ENCODE data around the gene CD8B2.
"Not testable (repeated sequence)": the region's sequence is repeated elsewhere in the genome, so short reads cannot be mapped to it uniquely, and the experiment has no call there.

GRCh38 chr2:106487386-106488191, 425 bp downstream of the CD8B2 start:
- TF ChIP-seq, protein P1, sequence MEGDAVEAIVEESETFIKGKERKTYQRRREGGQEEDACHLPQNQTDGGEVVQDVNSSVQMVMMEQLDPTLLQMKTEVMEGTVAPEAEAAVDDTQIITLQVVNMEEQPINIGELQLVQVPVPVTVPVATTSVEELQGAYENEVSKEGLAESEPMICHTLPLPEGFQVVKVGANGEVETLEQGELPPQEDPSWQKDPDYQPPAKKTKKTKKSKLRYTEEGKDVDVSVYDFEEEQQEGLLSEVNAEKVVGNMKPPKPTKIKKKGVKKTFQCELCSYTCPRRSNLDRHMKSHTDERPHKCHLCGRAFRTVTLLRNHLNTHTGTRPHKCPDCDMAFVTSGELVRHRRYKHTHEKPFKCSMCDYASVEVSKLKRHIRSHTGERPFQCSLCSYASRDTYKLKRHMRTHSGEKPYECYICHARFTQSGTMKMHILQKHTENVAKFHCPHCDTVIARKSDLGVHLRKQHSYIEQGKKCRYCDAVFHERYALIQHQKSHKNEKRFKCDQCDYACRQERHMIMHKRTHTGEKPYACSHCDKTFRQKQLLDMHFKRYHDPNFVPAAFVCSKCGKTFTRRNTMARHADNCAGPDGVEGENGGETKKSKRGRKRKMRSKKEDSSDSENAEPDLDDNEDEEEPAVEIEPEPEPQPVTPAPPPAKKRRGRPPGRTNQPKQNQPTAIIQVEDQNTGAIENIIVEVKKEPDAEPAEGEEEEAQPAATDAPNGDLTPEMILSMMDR (conservative IDR thresholded peaks at IDR 0.05; ENCODE audit: low read depth in 2 of 2), result not testable (repeated sequence)
- not testable (repeated sequence) for TF ChIP-seq EZH2 (IDR thresholded peaks at IDR 0.05; ENCODE audit: low read depth, unreplicated experiment)
- TF ChIP-seq, protein P2, sequence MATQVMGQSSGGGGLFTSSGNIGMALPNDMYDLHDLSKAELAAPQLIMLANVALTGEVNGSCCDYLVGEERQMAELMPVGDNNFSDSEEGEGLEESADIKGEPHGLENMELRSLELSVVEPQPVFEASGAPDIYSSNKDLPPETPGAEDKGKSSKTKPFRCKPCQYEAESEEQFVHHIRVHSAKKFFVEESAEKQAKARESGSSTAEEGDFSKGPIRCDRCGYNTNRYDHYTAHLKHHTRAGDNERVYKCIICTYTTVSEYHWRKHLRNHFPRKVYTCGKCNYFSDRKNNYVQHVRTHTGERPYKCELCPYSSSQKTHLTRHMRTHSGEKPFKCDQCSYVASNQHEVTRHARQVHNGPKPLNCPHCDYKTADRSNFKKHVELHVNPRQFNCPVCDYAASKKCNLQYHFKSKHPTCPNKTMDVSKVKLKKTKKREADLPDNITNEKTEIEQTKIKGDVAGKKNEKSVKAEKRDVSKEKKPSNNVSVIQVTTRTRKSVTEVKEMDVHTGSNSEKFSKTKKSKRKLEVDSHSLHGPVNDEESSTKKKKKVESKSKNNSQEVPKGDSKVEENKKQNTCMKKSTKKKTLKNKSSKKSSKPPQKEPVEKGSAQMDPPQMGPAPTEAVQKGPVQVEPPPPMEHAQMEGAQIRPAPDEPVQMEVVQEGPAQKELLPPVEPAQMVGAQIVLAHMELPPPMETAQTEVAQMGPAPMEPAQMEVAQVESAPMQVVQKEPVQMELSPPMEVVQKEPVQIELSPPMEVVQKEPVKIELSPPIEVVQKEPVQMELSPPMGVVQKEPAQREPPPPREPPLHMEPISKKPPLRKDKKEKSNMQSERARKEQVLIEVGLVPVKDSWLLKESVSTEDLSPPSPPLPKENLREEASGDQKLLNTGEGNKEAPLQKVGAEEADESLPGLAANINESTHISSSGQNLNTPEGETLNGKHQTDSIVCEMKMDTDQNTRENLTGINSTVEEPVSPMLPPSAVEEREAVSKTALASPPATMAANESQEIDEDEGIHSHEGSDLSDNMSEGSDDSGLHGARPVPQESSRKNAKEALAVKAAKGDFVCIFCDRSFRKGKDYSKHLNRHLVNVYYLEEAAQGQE (IDR thresholded peaks at IDR 0.05; ENCODE audit: unreplicated experiment), result not testable (repeated sequence)

Measured in GM23338 (cell line).